Measurements from ENCODE around the gene IL1RAP.

- TF ChIP-seq CTCF (IDR thresholded peaks at IDR 0.05) = no peak
- no peak for TF ChIP-seq POLR2A (IDR thresholded peaks at IDR 0.05)
- no peak for TF ChIP-seq POLR2AphosphoS5 (IDR thresholded peaks at IDR 0.05)
- TF ChIP-seq EP300 (IDR thresholded peaks at IDR 0.05; ENCODE audit: low read depth) = no peak
Observed at GRCh38 chr3:190502946-190503345, 10.9 kb upstream of the IL1RAP start.
